Osteocyte (in vitro differentiated cells): ENCODE measurements around the gene LETM1. TPM values are rescaled to one million over a fixed set of nuclear protein-coding genes. Genes with fewer than 3 reads are reported as not detected.

Experiments used
- DNase-seq: peaks from one replicate; pipeline ENCODE4 v3.0.0; 2021; ENCODE audit warnings: mixed read lengths; ENCODE audit not compliant: unreplicated experiment; ENCODE audit errors: extremely low spot score
- H3K27ac Mint-ChIP-seq: one replicate; pipeline ENCODE4 v1.8.0; 2021; ENCODE audit warnings: mild to moderate bottlenecking, mixed read lengths; ENCODE audit not compliant: unreplicated experiment
- H3K27me3 Mint-ChIP-seq: one replicate; pipeline ENCODE4 v1.8.0; 2021; ENCODE audit warnings: mixed read lengths; ENCODE audit not compliant: unreplicated experiment
- H3K36me3 Mint-ChIP-seq: one replicate; pipeline ENCODE4 v1.8.0; 2021; ENCODE audit warnings: mixed read lengths; ENCODE audit not compliant: unreplicated experiment
- H3K4me1 Mint-ChIP-seq: one replicate; pipeline ENCODE4 v1.8.0; 2021; ENCODE audit warnings: mixed read lengths; ENCODE audit not compliant: unreplicated experiment
- H3K4me3 Mint-ChIP-seq: one replicate; pipeline ENCODE4 v1.8.0; 2021; ENCODE audit warnings: mild to moderate bottlenecking, moderate library complexity, mixed read lengths; ENCODE audit not compliant: unreplicated experiment
- H3K9me3 Mint-ChIP-seq: one replicate; pipeline ENCODE4 v1.8.0; 2021; ENCODE audit warnings: mixed read lengths; ENCODE audit not compliant: unreplicated experiment
- CTCF ChIP-seq: fragments of 200-600 bp; sonication (generic); IDR thresholded peaks from 2 replicates; pipeline ENCODE4 v1.5.0; 2021; ENCODE audit warnings: antibody characterized with exemption, mild to moderate bottlenecking, moderate library complexity
- total RNA-seq: library from RNA; stranded (reverse); gene quantifications from 2 replicates; pipeline ENCODE4 v1.2.1, GENCODE V29; 2021

The LETM1 gene
- total RNA-seq, 1 donor from 2014 or later = 48.2 TPM

DNA sequence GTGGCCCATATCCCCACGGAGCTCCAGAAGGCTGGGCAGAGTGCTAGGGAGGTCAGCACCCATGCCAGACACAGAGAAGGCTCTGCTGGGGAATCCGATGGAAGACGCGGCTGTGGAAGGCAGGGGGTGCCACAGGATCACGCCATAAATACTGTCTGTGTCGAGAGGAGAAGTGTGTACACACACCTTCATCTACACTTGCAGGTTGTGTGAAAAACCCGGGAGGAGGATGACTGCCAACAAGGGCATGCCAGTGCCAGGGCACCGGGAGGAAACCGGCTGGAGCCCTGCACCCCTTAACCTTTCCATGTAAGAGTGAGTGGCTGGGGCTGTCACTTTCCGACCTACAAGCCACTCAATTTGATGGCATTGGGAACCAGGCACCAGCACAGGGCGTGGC is 31.2 kb downstream of the LETM1 start:
- no peak overlapping the region for H3K27ac Mint-ChIP-seq
- no peak for DNase-seq
- no peaks in the 10 kb centered on the region for H3K9me3 Mint-ChIP-seq
- TF ChIP-seq CTCF = no peak
- no peak overlapping the region for H3K4me3 Mint-ChIP-seq
- peaks cover 29% of the 10 kb centered on the region for H3K36me3 Mint-ChIP-seq
- H3K27me3 Mint-ChIP-seq = no peaks in the 10 kb centered on the region
- H3K4me1 Mint-ChIP-seq = no peaks in the 10 kb centered on the region

- TF ChIP-seq CTCF = no peak
- no peaks in the 10 kb centered on the region for H3K9me3 Mint-ChIP-seq
- H3K27ac Mint-ChIP-seq = no peak overlapping the region
- H3K27me3 Mint-ChIP-seq = no peaks in the 10 kb centered on the region
- H3K4me3 Mint-ChIP-seq = no peak overlapping the region
- H3K4me1 Mint-ChIP-seq = no peaks in the 10 kb centered on the region
- no peak for DNase-seq
- peaks cover 38% of the 10 kb centered on the region for H3K36me3 Mint-ChIP-seq
Observed at GRCh38 chr4:1823545-1823932, 32.4 kb downstream of the LETM1 start.

- Mint-ChIP-seq H3K4me3 (no peak overlapping the region), H3K36me3 (peaks cover 38% of the 10 kb centered on the region), H3K4me1 (no peaks in the 10 kb centered on the region), H3K27me3 (no peaks in the 10 kb centered on the region), H3K9me3 (no peaks in the 10 kb centered on the region), H3K27ac (no peak overlapping the region)
- peak; percentile 80 for DNase-seq
- TF ChIP-seq CTCF = no peak
Observed at GRCh38 chr4:1822568-1823544, 33.1 kb downstream of the LETM1 start.

GRCh38 chr4:1821679-1822567 is 34.0 kb downstream of the LETM1 start:
- no peaks in the 10 kb centered on the region for H3K27me3 Mint-ChIP-seq
- no peaks in the 10 kb centered on the region for H3K9me3 Mint-ChIP-seq
- DNase-seq = peak; percentile 83
- no peak for TF ChIP-seq CTCF
- H3K36me3 Mint-ChIP-seq = peaks cover 43% of the 10 kb centered on the region
- no peak overlapping the region for H3K27ac Mint-ChIP-seq
- H3K4me1 Mint-ChIP-seq = no peaks in the 10 kb centered on the region
- H3K4me3 Mint-ChIP-seq = no peak overlapping the region

- H3K4me1 Mint-ChIP-seq = no peaks in the 10 kb centered on the region
- TF ChIP-seq CTCF = no peak
- H3K27ac Mint-ChIP-seq = no peak overlapping the region
- H3K27me3 Mint-ChIP-seq = no peaks in the 10 kb centered on the region
- H3K4me3 Mint-ChIP-seq = no peak overlapping the region
- DNase-seq = no peak
- peaks cover 52% of the 10 kb centered on the region for H3K36me3 Mint-ChIP-seq
- no peaks in the 10 kb centered on the region for H3K9me3 Mint-ChIP-seq
Observed at GRCh38 chr4:1819816-1820215, 36.1 kb downstream of the LETM1 start.
